Dendritic cell treated with granulocyte-macrophage colony-stimulating factor and Interleukin-4, amounts not matched to agents 40 ng/mL and 50 ng/mL, for 4 days (primary cell): ENCODE results near the gene CARD18.

ENCODE experiments used
- H3K27ac Mint-ChIP-seq: one replicate; pipeline ENCODE4 v1.8.0; 2022; ENCODE audit warnings: mild to moderate bottlenecking, mixed read lengths
- H3K27me3 Mint-ChIP-seq: one replicate; pipeline ENCODE4 v1.8.0; 2022; ENCODE audit warnings: mild to moderate bottlenecking, mixed read lengths
- H3K36me3 Mint-ChIP-seq: one replicate; pipeline ENCODE4 v1.8.0; 2022; ENCODE audit warnings: low read depth, mixed read lengths
- H3K4me1 Mint-ChIP-seq: one replicate; pipeline ENCODE4 v1.8.0; 2022; ENCODE audit warnings: low read depth, mixed read lengths
- H3K4me3 Mint-ChIP-seq: one replicate; pipeline ENCODE4 v1.8.0; 2022; ENCODE audit warnings: mild to moderate bottlenecking, moderate library complexity, mixed read lengths
- H3K9me3 Mint-ChIP-seq: one replicate; pipeline ENCODE4 v1.8.0; 2022; ENCODE audit warnings: mixed read lengths
- intact Hi-C: fragments of 100-400 bp; cut with micrococcal nuclease; formaldehyde crosslinking; loops from one replicate; pipeline ENCODE4 v1.15.0; 2022

CARD18 gene, protein sequence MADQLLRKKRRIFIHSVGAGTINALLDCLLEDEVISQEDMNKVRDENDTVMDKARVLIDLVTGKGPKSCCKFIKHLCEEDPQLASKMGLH

DNA sequence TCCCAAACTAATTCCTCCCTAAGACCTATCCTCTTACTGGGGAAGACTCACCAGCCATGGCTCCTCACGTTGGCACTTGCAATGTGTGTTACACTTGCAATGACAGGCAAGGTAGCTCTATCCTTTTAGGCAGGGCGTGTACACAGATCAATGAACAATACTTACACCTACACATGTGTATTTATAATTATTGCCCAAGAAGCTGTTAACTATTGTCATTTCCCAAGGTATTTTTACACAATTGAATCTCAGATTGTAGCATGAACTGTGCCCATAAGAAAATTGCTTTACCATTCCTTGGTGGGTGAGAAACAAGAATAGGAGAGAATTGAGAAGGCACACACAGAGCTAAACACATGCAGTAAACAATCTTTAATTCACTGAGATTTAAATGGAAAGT, at the start of gene CARD18:
CARD18 (minus strand) TSS at position 101 of the 400 bp plus-strand sequence; CDS start at position 58, 43 bp downstream.
- no peak within 1 kb of the TSS for H3K4me3 Mint-ChIP-seq
- peaks cover 9% of the 10 kb centered on the region for H3K4me1 Mint-ChIP-seq
- intact Hi-C loops = no loop called here
- H3K27me3 Mint-ChIP-seq = no peaks in the 10 kb centered on the region
- H3K9me3 Mint-ChIP-seq = peaks cover 10% of the 10 kb centered on the region
- no peaks in the 10 kb centered on the region for H3K36me3 Mint-ChIP-seq
- no peak within 1 kb of the TSS for H3K27ac Mint-ChIP-seq

DNA sequence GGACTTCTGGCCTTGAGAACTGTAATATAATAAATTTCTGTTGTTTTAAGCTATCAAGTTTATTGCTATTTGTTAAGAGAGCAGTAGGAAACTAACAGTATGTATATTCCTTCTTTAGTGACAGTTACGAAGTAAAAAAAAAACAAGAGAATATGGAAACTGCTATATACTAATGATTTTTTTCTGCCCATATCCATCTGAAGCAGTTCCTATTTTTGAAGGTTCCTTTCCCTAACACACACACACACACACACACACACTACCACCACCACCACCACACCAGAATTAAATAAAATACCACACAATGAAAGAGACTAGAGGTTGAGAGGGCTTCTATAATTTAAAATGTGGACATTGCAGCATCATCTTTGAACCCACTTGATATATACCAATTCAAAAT, 44.4 kb upstream of the CARD18 start:
- Mint-ChIP-seq H3K4me1 (peaks cover 21% of the 10 kb centered on the region), H3K36me3 (no peaks in the 10 kb centered on the region), H3K9me3 (no peaks in the 10 kb centered on the region), H3K4me3 (no peak overlapping the region), H3K27ac (no peak overlapping the region), H3K27me3 (no peaks in the 10 kb centered on the region)
- intact Hi-C loops = loop anchor here (10.0 kb wide), 2 partner anchors 149 to 219 kb away; partner anchors contain the start of genes CASP1 and CASP4

DNA sequence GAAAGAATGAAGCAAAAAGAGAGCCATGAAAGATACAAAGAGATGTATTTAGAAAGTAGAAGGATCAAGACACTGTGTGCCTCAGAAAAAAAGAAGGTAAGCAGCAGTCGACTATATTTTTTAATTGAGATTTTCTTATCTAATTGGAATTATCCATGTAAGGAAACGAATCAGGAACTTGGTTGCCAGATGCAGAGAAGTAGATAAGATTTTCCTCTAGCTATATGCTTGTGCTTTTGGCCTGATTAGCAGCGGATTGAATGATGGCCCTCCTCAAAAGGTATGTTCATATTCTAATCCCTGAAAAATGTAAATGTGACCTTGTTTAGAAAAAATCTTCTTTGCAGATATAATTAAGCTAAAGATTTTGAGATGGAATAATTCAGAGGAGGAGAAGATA, 43.9 kb upstream of the CARD18 start:
- intact Hi-C loops = loop anchor here (10.0 kb wide), 2 partner anchors 149 to 219 kb away; partner anchors contain the start of genes CASP1 and CASP4
- no peaks in the 10 kb centered on the region for H3K9me3 Mint-ChIP-seq
- H3K36me3 Mint-ChIP-seq = no peaks in the 10 kb centered on the region
- H3K4me1 Mint-ChIP-seq = peaks cover 20% of the 10 kb centered on the region
- H3K27ac Mint-ChIP-seq = no peak overlapping the region
- H3K4me3 Mint-ChIP-seq = no peak overlapping the region
- H3K27me3 Mint-ChIP-seq = no peaks in the 10 kb centered on the region

DNA sequence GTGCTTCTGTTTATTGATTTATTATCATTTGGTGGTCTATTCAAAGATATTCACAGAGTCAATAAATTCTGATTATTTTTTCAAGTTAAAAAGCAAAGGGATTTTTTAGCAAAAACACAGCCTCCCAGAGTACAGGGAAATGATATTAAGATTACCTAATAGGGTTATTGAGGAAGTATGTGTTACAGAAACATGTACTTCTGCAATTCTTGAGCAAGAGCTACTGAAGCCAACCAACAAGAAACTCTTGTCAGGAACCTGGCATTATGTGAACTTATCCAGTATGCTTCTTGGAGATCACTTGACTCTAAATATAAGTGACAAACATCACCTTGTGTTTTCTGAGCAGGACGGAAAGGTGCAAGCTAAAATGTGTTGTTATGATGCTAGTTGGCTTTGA, 42.0 kb upstream of the CARD18 start:
- Mint-ChIP-seq H3K4me1 (peaks cover 20% of the 10 kb centered on the region), H3K36me3 (no peaks in the 10 kb centered on the region), H3K27ac (peak overlapping the region; percentile 82), H3K9me3 (peaks cover 8% of the 10 kb centered on the region), H3K4me3 (no peak overlapping the region), H3K27me3 (no peaks in the 10 kb centered on the region)
- intact Hi-C loops = loop anchor here (10.0 kb wide), 2 partner anchors 147 to 217 kb away; partner anchors contain the start of genes CASP1 and CASP4

DNA sequence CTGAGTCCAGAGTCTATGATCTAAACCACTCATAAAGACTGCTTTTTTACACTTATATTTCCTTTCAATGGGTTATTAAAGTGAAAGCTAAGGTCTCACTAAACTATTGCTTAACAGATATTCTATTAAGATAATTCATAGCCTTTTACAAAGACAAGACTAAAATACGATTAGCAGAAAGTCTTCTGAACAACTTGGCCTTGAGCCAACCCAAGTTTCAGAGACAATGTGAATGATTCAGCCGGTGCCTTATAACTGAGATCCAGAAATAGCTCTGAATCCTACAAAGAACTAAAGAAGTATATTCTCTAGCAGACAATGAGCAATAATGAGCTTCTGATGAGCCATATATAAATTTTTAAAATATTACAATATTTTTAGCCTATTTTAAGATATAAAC, 41.5 kb upstream of the CARD18 start:
- Mint-ChIP-seq H3K36me3 (no peaks in the 10 kb centered on the region), H3K27me3 (no peaks in the 10 kb centered on the region), H3K4me1 (peaks cover 20% of the 10 kb centered on the region), H3K27ac (peak overlapping the region; percentile 82), H3K4me3 (no peak overlapping the region), H3K9me3 (peaks cover 8% of the 10 kb centered on the region)
- intact Hi-C loops = loop anchor here (10.0 kb wide), 2 partner anchors 146 to 216 kb away; partner anchors contain the start of genes CASP1 and CASP4

DNA sequence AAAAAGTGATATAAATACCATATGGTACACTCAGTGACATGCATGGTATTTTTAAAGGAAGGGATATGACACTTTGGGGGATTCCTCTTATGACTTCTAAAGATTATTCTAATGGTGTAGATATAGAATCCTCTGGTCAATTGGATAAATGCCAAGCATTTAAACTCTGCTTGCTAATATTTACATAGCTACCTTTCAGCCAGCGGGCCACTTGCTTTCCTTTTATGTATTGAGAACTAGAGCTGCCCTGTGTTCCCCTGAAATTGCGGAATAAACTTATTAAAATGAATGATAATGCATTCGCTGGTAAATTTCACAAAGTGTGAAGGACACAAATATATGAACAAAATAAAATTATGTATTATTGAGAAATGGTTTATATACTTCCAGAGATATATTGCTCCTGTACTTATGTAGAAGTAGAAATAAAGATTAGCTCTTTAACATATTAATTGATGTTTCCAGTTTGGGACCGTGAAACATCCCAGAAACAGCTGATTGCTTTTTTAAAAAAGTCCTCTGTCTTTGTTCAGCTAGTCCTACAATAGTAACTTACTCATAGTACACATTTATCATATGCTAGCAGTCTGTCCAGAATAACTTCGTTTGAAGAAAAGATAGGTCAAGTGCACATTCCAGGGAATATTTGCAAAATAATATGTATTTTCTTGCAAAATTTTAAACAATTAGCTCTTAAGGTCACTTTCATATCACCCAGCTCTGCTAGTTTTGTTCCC, 40.1 kb upstream of the CARD18 start:
- Mint-ChIP-seq H3K36me3 (no peaks in the 10 kb centered on the region), H3K27ac (no peak overlapping the region), H3K4me3 (no peak overlapping the region), H3K4me1 (peaks cover 20% of the 10 kb centered on the region), H3K9me3 (peaks cover 8% of the 10 kb centered on the region), H3K27me3 (no peaks in the 10 kb centered on the region)
- intact Hi-C loops = loop anchor here (10.0 kb wide), 2 partner anchors 145 to 215 kb away; partner anchors contain the start of genes CASP1 and CASP4

DNA sequence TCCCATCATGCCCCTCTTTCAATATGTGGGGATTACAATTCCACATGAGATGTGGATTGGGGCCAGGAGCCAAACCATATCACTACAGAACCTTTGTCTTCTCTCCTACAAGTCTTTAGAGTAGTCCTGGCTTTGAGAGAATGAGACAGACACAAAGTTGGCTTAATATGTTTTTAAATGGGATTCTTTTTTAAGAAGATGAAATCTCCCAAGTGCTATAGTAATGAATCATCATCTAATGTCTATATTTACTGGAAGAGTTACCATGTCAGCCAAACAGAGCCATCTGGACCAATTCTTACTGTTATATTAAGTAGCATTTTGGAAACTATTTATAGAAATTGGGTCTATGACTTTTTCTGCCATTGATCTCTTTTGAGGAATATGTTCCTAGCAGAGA, 38.1 kb upstream of the CARD18 start:
- intact Hi-C loops = no loop called here
- Mint-ChIP-seq H3K36me3 (no peaks in the 10 kb centered on the region), H3K4me3 (no peak overlapping the region)

DNA sequence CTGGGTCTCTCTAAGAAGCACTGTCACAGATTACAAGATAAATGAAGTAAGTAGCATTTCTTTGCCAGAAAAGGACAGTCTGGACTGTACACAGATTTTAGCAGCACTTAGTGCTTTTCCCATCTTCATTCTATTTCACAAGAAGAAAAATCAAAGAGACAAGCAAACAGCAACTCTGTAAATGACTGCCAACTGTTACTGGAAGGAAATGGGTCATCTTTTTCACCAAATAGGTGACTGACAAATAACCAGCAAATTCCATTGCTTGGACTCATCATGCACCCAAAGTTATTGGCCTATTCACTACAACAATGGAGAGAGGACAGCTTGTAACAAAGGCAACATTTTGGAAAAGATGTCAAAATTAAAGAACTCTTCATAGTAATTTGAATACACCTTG, 28.9 kb upstream of the CARD18 start:
- no peaks in the 10 kb centered on the region for H3K4me1 Mint-ChIP-seq
- H3K9me3 Mint-ChIP-seq = peaks cover 45% of the 10 kb centered on the region
- no peaks in the 10 kb centered on the region for H3K27me3 Mint-ChIP-seq
- H3K36me3 Mint-ChIP-seq = peaks cover 10% of the 10 kb centered on the region
- intact Hi-C loops = no loop called here
- H3K4me3 Mint-ChIP-seq = no peak overlapping the region
- H3K27ac Mint-ChIP-seq = no peak overlapping the region

More for the DNA sequence above, 38.1 kb upstream of the CARD18 start:
- H3K9me3 Mint-ChIP-seq = peaks cover 11% of the 10 kb centered on the region
- peaks cover 6% of the 10 kb centered on the region for H3K4me1 Mint-ChIP-seq
- H3K27me3 Mint-ChIP-seq = no peaks in the 10 kb centered on the region
- H3K27ac Mint-ChIP-seq = no peak overlapping the region

DNA sequence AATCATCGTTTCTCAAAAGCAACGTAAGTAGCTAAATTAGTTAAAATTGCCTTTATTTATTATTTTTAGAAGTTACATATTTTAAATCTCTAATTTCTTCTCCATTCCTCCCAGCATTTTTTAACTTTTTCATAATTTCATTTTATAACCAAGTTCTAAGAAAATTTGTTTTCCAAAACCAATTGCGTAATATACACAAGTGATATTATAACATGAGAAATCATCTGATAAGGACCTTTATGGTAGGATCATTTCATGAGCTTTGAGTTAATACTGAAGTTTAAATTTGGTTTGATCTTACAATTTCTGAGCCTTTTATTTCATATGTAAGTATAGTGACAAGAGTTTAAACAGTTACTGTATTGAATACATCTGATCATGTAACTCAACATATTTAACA, 27.7 kb upstream of the CARD18 start:
- Mint-ChIP-seq H3K4me1 (peaks cover 10% of the 10 kb centered on the region), H3K36me3 (peaks cover 8% of the 10 kb centered on the region), H3K9me3 (peaks cover 38% of the 10 kb centered on the region), H3K27ac (no peak overlapping the region), H3K4me3 (no peak overlapping the region), H3K27me3 (no peaks in the 10 kb centered on the region)
- intact Hi-C loops = no loop called here

DNA sequence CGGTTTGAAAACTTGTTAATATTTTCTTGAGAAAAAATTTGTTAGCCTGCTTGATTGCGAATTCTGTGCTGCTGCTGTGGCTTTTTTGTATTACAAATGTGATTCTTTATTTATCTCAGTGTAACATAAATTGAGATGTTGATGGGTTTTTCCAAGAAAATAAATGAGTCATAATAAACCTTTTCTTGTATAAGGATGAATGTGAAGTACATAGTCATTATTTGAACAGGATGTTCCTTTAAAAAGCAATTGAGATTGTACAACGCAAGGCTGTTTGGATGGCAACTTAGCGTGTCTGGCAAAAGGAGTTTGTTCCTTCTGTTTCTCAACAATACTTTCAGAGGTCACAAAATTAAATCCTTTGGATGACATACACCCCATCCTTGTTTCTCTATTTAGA, 24.6 kb upstream of the CARD18 start:
- Mint-ChIP-seq H3K27me3 (no peaks in the 10 kb centered on the region), H3K36me3 (no peaks in the 10 kb centered on the region), H3K4me3 (no peak overlapping the region), H3K9me3 (peaks cover 17% of the 10 kb centered on the region), H3K27ac (no peak overlapping the region), H3K4me1 (peaks cover 10% of the 10 kb centered on the region)
- intact Hi-C loops = no loop called here

DNA sequence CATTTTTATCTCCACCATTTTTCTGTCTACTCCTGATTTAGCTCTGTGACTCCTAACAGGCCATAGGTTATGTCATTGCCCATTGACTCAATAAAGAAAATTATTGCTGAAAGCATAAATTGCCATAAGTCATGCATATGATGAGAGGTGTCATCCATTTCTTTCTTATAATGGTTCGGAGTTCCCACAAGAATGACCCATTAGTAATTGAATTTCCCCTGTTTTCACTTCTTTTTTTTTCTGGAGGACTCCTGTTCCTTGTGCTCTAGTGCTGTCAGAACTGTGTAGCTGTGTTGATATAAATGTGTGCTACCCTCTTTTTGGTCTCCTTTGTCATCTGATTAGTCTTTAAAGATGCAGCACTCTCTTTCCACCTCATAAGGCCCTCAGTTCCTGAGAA, 22.9 kb upstream of the CARD18 start:
- Mint-ChIP-seq H3K4me3 (no peak overlapping the region), H3K36me3 (no peaks in the 10 kb centered on the region), H3K27ac (no peak overlapping the region), H3K27me3 (no peaks in the 10 kb centered on the region), H3K4me1 (peaks cover 16% of the 10 kb centered on the region), H3K9me3 (peaks cover 11% of the 10 kb centered on the region)
- intact Hi-C loops = no loop called here

DNA sequence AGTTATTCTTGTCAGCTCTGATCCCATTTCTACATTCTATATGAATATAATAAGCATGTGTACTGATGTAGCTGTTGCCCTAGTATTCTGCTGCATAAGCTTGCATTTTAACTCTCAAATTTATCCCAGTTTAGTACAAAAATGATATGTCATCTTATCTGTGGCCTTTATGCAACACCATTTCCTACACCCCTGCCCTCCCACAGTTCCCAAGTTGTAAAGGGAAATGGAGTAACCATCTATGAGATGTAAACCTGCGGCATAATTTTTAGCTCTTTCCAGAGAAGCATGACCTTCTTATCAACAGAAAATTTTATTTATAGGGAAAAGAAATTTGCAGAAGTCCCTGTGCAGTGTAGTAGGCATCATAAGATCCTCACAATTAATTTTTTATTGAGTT, 18.9 kb upstream of the CARD18 start:
- Mint-ChIP-seq H3K27me3 (no peaks in the 10 kb centered on the region), H3K27ac (no peak overlapping the region), H3K4me3 (no peak overlapping the region), H3K4me1 (peaks cover 16% of the 10 kb centered on the region), H3K9me3 (peaks cover 18% of the 10 kb centered on the region), H3K36me3 (no peaks in the 10 kb centered on the region)
- intact Hi-C loops = no loop called here

DNA sequence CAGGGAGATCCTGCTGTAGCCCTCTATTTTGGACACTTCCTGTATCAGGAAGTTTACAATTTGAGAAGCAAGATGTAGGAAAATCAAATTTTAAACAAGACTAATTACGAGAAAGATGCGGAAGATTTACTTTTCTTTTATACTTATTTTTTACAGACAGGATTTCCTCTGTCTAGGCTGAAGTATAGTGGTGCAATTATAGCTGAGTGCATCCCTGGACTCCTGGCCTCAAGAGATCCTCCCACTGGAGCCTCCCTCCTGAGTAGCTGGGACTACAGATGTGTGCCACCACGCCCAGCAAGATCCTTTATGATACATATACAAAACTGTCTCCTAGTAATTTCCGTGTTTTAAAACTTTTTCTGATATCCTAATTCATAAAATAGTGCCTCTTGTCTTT, 17.2 kb upstream of the CARD18 start:
- Mint-ChIP-seq H3K4me3 (no peak overlapping the region), H3K9me3 (peaks cover 14% of the 10 kb centered on the region), H3K27ac (no peak overlapping the region), H3K27me3 (no peaks in the 10 kb centered on the region), H3K36me3 (no peaks in the 10 kb centered on the region), H3K4me1 (peaks cover 10% of the 10 kb centered on the region)
- intact Hi-C loops = no loop called here

DNA sequence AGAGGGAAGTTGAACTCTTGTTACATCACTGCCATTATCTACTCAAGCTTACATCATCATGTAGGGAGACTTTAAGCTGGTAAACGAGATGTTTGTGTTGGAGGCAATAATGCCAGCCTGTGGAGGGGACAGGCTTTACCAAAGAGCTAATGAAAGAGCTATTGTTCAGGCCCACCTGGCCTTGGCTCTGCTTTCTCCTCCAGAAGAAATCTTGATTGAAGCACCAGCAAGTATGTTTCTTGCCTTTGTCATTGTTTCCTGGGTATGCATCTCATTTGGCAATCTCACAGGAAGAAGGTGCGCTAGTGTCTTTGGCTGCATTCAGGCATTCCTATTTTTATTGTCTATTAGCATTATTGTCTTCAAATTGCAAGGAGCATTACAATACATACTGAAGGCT, 16.7 kb upstream of the CARD18 start:
- H3K27ac Mint-ChIP-seq = no peak overlapping the region
- no peak overlapping the region for H3K4me3 Mint-ChIP-seq
- no peaks in the 10 kb centered on the region for H3K36me3 Mint-ChIP-seq
- H3K4me1 Mint-ChIP-seq = peaks cover 10% of the 10 kb centered on the region
- intact Hi-C loops = no loop called here
- peaks cover 9% of the 10 kb centered on the region for H3K9me3 Mint-ChIP-seq
- H3K27me3 Mint-ChIP-seq = no peaks in the 10 kb centered on the region
